Measurements from ENCODE around the gene UCK1. TPM values are rescaled to one million over a fixed set of nuclear protein-coding genes. Genes with fewer than 3 reads are reported as not detected.

Gene UCK1
- total and polyA plus RNA-seq, 2 of the 8 experiments (the other 6 are each of a cell fraction or from before 2014, with no cell fraction given), result 35.1 to 42.0 TPM

DNA sequence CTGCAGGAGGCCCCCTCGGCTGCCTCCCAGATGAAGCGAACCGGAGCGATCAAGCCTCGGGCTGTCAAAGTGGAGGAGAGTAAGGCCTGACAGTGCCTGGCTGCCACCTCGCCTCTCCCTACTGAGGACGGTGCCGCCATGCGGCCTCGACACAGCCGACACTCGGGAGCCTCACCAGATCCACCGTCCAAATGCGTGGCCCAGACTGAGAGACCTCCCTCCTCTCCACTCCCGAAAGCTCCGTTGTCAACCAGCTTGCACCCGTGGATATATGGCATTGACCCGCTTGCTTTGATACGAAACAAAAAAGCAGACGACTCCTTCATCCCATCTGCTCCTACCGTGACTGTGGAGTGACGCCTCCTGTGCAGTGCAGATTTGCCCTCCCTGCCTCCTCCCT, 35.3 kb downstream of the UCK1 start (continued):
- TF ChIP-seq, protein P1, sequence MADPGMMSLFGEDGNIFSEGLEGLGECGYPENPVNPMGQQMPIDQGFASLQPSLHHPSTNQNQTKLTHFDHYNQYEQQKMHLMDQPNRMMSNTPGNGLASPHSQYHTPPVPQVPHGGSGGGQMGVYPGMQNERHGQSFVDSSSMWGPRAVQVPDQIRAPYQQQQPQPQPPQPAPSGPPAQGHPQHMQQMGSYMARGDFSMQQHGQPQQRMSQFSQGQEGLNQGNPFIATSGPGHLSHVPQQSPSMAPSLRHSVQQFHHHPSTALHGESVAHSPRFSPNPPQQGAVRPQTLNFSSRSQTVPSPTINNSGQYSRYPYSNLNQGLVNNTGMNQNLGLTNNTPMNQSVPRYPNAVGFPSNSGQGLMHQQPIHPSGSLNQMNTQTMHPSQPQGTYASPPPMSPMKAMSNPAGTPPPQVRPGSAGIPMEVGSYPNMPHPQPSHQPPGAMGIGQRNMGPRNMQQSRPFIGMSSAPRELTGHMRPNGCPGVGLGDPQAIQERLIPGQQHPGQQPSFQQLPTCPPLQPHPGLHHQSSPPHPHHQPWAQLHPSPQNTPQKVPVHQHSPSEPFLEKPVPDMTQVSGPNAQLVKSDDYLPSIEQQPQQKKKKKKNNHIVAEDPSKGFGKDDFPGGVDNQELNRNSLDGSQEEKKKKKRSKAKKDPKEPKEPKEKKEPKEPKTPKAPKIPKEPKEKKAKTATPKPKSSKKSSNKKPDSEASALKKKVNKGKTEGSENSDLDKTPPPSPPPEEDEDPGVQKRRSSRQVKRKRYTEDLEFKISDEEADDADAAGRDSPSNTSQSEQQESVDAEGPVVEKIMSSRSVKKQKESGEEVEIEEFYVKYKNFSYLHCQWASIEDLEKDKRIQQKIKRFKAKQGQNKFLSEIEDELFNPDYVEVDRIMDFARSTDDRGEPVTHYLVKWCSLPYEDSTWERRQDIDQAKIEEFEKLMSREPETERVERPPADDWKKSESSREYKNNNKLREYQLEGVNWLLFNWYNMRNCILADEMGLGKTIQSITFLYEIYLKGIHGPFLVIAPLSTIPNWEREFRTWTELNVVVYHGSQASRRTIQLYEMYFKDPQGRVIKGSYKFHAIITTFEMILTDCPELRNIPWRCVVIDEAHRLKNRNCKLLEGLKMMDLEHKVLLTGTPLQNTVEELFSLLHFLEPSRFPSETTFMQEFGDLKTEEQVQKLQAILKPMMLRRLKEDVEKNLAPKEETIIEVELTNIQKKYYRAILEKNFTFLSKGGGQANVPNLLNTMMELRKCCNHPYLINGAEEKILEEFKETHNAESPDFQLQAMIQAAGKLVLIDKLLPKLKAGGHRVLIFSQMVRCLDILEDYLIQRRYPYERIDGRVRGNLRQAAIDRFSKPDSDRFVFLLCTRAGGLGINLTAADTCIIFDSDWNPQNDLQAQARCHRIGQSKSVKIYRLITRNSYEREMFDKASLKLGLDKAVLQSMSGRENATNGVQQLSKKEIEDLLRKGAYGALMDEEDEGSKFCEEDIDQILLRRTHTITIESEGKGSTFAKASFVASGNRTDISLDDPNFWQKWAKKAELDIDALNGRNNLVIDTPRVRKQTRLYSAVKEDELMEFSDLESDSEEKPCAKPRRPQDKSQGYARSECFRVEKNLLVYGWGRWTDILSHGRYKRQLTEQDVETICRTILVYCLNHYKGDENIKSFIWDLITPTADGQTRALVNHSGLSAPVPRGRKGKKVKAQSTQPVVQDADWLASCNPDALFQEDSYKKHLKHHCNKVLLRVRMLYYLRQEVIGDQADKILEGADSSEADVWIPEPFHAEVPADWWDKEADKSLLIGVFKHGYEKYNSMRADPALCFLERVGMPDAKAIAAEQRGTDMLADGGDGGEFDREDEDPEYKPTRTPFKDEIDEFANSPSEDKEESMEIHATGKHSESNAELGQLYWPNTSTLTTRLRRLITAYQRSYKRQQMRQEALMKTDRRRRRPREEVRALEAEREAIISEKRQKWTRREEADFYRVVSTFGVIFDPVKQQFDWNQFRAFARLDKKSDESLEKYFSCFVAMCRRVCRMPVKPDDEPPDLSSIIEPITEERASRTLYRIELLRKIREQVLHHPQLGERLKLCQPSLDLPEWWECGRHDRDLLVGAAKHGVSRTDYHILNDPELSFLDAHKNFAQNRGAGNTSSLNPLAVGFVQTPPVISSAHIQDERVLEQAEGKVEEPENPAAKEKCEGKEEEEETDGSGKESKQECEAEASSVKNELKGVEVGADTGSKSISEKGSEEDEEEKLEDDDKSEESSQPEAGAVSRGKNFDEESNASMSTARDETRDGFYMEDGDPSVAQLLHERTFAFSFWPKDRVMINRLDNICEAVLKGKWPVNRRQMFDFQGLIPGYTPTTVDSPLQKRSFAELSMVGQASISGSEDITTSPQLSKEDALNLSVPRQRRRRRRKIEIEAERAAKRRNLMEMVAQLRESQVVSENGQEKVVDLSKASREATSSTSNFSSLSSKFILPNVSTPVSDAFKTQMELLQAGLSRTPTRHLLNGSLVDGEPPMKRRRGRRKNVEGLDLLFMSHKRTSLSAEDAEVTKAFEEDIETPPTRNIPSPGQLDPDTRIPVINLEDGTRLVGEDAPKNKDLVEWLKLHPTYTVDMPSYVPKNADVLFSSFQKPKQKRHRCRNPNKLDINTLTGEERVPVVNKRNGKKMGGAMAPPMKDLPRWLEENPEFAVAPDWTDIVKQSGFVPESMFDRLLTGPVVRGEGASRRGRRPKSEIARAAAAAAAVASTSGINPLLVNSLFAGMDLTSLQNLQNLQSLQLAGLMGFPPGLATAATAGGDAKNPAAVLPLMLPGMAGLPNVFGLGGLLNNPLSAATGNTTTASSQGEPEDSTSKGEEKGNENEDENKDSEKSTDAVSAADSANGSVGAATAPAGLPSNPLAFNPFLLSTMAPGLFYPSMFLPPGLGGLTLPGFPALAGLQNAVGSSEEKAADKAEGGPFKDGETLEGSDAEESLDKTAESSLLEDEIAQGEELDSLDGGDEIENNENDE (IDR thresholded peaks at IDR 0.05; ENCODE audit: insufficient replicate concordance, low read length), result no peak
- TF ChIP-seq, protein P2, sequence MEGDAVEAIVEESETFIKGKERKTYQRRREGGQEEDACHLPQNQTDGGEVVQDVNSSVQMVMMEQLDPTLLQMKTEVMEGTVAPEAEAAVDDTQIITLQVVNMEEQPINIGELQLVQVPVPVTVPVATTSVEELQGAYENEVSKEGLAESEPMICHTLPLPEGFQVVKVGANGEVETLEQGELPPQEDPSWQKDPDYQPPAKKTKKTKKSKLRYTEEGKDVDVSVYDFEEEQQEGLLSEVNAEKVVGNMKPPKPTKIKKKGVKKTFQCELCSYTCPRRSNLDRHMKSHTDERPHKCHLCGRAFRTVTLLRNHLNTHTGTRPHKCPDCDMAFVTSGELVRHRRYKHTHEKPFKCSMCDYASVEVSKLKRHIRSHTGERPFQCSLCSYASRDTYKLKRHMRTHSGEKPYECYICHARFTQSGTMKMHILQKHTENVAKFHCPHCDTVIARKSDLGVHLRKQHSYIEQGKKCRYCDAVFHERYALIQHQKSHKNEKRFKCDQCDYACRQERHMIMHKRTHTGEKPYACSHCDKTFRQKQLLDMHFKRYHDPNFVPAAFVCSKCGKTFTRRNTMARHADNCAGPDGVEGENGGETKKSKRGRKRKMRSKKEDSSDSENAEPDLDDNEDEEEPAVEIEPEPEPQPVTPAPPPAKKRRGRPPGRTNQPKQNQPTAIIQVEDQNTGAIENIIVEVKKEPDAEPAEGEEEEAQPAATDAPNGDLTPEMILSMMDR (IDR thresholded peaks at IDR 0.05; ENCODE audit: control extremely low read depth in 1 of 3, insufficient read depth in 1 of 3, low read depth in 1 of 3, low read length in 3 of 3), result no peak

Measured in H1 (cell line).